Coronary artery (tissue), 2 donors: Measurements from ENCODE around the gene ATP6V0E2.
"Not testable (repeated sequence)": the region's sequence is repeated elsewhere in the genome, so short reads cannot be mapped to it uniquely, and the experiment has no call there.

Experiments used
- DNase-seq: peaks from one replicate; pipeline ENCODE4 v3.0.0-alpha.2; 2017; ENCODE audit warnings: low spot score
- H3K27ac ChIP-seq, 2 donors: fragments of 200-600 bp; sonication (generic); one replicate each; pipeline ENCODE4 v1.5.1; 2016 to 2019
- H3K4me3 ChIP-seq: fragments of 200-600 bp; sonication (generic); 2 replicates; pipeline ENCODE4 v1.5.1; 2016; ENCODE audit warnings: mild to moderate bottlenecking, moderate library complexity
- TF ChIP-seq, protein P1 (sequence below): fragments of 200-600 bp; sonication (generic); IDR thresholded peaks from one replicate; pipeline ENCODE4 v1.5.1; 2019; ENCODE audit warnings: antibody characterized with exemption

ATP6V0E2 gene

DNA sequence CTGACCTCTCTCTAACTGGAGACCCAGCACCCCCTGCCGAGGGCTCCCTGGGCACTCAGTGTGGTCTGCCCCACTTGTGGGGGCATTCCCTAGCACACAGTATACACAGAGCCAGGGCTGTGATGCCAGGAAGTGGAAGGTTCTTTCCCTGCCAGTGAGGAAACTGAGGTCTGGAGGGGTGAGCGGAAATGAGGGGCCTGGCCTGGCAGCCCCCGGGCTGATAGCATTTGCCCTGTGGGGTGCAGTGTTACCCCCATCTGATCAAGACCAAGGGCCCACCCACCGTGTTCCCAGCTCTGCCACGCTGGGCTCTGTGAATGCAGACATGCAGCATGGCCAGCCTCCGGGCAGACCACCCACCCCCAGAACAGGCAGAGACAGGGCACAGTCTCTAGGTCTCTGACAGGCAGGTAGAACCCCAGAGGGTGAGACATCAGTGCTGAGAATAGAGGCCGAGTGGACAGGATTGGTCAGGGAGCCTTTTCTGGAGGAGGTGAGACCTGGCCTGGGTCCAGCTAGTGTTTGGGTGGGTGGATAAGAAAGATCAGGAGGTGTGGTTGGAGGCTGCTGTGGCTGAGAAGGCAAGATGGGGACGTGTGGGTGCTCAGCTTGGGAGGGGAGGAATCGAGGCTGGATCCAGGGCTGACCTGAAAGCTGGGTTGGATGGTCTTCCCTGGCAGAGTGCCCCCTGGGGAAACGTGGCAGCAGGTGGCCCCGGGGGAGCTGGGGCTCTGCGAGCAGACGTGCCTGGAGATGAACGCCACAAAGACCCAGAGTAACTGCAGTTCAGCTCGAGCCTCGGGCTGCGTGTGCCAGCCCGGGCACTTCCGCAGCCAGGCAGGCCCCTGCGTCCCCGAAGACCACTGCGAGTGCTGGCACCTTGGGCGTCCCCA, 46.4 kb upstream of the ATP6V0E2 start:
- Histone ChIP-seq H3K4me3 (no peak overlapping the region), H3K27ac (no peak overlapping the region)
- DNase-seq = no peak
- TF ChIP-seq, protein P1, sequence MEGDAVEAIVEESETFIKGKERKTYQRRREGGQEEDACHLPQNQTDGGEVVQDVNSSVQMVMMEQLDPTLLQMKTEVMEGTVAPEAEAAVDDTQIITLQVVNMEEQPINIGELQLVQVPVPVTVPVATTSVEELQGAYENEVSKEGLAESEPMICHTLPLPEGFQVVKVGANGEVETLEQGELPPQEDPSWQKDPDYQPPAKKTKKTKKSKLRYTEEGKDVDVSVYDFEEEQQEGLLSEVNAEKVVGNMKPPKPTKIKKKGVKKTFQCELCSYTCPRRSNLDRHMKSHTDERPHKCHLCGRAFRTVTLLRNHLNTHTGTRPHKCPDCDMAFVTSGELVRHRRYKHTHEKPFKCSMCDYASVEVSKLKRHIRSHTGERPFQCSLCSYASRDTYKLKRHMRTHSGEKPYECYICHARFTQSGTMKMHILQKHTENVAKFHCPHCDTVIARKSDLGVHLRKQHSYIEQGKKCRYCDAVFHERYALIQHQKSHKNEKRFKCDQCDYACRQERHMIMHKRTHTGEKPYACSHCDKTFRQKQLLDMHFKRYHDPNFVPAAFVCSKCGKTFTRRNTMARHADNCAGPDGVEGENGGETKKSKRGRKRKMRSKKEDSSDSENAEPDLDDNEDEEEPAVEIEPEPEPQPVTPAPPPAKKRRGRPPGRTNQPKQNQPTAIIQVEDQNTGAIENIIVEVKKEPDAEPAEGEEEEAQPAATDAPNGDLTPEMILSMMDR = no peak

DNA sequence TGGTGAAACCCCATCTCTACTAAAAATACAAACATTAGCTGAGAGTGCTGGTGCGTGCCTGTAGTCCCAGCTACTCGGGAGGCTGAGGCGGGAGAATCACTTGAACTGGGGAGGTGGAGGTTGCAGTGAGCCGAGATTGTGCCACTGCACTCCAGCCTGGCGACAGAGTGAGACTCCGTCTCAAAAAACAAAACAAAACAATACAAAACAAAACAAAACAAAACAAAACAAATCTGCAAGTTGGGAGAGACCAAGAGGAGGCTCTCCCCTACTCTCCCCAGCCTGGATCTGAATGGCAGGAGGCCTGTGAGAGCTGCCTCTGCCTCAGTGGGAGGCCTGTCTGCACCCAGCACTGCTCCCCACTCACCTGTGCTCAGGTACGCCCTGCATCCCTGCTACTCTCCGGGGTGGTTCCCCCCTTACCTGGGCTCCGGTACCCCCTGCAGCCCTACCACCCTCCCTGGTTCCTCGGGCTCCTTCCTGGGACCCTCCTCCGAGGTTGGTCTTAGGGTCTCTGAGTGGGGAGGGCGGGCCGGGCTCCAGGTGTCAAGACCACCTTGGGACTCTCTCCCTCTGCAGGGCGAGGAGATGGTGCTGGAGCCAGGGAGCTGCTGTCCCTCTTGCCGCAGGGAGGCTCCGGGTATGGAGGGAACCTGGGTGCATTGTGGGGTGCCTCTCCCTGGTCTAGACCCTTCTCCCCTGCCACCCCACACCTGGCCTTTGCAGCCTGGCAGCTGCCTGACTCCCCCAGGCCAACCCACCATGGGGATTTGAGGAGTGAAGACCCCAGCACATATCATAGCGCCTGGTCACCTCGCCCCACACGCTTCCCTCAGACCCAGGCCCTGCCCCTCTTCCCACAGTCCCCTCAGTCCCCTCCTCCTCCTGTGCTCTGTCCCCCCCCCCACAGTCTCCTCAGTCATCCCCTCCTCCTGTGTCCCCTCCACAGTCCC, 45.1 kb upstream of the ATP6V0E2 start:
- no peak for DNase-seq
- TF ChIP-seq, protein P1 = no peak

DNA sequence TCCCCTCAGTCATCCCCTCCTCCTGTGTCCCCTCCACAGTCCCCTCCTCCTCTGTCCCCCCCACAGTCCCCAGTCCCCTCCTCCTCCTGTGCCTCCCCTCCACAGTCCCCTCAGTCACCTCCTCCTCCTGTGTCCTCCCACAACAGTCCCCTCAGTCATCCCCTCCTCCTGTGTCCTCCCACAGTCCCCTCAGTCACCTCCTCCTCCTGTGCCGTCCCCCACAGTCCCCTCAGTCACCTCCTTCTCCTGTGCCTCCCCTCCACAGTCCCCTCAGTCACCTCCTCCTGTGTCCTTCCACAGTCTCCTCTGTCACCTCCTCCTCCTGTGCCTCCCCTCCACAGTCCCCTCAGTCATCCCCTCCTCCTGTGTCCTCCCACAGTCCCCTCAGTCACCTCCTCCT, 43.2 kb upstream of the ATP6V0E2 start:
- not testable (repeated sequence) for H3K27ac ChIP-seq

More for the DNA sequence above, 45.1 kb upstream of the ATP6V0E2 start:
- H3K4me3 ChIP-seq = no peak overlapping the region
- no peak overlapping the region for H3K27ac ChIP-seq

DNA sequence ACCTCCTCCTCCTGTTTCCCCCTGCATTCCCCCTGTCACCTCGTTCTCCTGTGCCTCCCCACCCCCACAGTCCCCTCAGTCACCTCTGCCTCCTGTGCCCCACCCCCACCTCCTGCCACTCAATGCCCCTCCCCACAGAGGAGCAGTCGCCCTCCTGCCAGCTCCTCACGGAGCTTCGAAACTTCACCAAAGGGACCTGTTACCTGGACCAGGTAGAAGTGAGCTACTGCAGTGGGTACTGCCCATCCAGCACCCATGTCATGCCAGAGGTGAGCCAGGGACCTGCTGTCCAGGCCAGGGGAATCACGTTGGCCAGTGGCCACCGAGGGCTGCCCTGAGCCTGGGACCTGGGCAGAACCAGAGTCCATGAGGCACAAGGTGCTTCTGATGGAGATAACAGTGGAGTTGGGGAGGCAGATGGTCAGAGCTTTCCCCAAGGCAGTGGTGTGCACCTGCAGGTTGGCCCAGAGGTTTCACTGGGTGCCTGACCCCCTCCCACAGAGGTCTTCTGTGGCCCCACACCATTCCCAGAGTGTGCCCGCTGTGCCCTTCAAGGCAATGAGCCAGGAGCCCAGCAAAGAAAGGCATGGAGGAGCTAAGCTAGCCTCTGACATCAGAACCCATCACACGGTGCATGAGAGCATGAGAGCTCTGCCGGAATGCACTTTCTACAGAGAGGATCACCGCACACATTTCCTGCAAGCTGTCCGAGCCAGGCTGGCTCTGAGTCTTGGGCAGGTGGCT, 42.6 kb upstream of the ATP6V0E2 start:
- Histone ChIP-seq H3K27ac (no peak overlapping the region), H3K4me3 (no peak overlapping the region)
- TF ChIP-seq, protein P1 = no peak
- DNase-seq = no peak

More for the DNA sequence above, 43.2 kb upstream of the ATP6V0E2 start:
- DNase-seq, H3K4me3 ChIP-seq: not testable (repeated sequence)

DNA sequence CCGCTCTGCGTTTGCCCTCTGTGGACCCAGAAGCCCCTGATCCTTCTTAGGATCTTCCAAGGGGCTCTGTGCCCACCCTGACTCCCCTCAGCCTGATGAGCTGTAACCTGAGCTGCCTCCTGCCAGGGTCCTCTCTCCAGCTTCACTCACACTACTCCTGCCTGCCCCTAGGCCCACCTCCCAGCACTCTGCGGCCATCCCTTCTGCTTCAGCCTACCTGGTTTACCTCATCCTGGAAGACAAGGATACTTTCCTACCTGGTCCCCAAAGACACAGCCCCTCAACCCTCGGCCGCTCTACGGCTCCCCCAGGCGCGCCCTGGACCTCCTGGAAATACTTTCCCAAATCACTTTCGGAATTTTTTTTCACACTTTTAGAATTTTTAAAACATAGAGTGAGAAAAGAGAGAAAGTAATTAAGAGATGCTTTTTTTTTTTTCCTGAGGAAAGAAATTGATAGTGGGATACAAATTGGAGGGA, 42.0 kb upstream of the ATP6V0E2 start:
- Histone ChIP-seq H3K4me3 (no peak overlapping the region), H3K27ac (no peak overlapping the region)
- no peak for DNase-seq
- TF ChIP-seq, protein P1 = no peak

DNA sequence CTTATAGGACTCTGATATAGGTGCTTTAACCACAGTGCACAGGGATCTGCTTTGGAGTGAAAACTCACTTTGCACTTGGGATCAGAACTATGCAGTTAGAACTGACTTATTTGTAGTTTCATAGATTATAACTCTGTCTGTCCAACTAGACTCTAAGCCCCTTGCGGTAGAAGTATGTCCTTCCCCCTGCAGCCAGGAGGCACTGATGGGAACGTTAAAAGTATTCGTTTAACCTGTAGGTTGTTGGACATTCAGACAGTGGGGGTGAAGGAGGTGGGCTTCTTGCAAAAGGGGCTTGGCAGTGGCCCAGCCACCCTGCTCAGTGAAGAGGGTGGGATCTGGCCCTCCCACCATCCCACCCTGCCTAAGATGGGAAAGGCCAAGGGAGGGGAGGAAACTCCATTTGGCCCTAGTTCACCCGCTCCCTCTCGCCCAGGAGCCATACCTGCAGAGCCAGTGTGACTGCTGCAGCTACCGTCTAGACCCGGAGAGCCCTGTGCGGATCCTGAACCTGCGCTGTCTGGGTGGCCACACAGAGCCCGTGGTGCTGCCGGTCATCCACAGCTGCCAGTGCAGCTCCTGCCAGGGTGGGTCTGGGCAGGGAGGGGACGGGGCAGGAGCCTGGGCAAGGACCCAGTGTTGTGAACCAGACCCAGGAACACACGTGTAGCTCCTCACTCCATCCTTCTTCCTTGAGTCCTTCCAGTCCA, 41.3 kb upstream of the ATP6V0E2 start:
- Histone ChIP-seq H3K4me3 (no peak overlapping the region), H3K27ac (no peak overlapping the region)
- TF ChIP-seq, protein P1 = no peak
- DNase-seq = no peak
